ENCODE results near the gene ANKRD39. TPM values are rescaled to one million over a fixed set of nuclear protein-coding genes. Genes with fewer than 3 reads are reported as not detected.

Gene ANKRD39
- total RNA-seq, 1 donor from 2014 or later = 25.7 TPM

DNA sequence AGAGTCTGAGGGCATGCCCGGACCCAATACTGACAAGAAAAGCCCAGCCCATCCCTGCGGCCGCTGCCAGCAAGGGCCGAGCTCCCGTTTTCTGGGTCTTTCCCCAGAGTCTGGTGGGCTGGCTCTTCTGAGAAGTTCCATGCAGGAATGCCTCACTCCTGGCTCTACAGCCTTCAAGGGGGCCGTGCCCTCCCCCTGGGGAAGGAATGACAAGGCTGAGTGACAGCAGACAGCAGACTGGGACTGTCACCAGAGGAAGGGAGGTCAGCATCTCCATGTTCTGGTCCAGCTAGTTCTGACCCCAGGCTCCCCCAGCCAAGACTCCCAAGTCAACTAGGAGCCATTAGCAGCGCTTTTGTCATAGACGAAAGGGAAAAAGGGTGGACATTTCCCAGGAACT is 25.1 kb upstream of the ANKRD39 start:
- TF ChIP-seq, protein P1, sequence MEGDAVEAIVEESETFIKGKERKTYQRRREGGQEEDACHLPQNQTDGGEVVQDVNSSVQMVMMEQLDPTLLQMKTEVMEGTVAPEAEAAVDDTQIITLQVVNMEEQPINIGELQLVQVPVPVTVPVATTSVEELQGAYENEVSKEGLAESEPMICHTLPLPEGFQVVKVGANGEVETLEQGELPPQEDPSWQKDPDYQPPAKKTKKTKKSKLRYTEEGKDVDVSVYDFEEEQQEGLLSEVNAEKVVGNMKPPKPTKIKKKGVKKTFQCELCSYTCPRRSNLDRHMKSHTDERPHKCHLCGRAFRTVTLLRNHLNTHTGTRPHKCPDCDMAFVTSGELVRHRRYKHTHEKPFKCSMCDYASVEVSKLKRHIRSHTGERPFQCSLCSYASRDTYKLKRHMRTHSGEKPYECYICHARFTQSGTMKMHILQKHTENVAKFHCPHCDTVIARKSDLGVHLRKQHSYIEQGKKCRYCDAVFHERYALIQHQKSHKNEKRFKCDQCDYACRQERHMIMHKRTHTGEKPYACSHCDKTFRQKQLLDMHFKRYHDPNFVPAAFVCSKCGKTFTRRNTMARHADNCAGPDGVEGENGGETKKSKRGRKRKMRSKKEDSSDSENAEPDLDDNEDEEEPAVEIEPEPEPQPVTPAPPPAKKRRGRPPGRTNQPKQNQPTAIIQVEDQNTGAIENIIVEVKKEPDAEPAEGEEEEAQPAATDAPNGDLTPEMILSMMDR (IDR thresholded peaks at IDR 0.05; ENCODE audit: partially characterized antibody, unreplicated experiment) = no peak
- peaks cover 8% of the 10 kb centered on the region for H3K4me1 Mint-ChIP-seq (ENCODE audit: low read depth, unreplicated experiment)
- peaks cover 6% of the 10 kb centered on the region for H3K9me3 Mint-ChIP-seq (ENCODE audit: unreplicated experiment)
- H3K36me3 Mint-ChIP-seq (ENCODE audit: unreplicated experiment) = no peaks in the 10 kb centered on the region
- no peak overlapping the region for H3K27ac Mint-ChIP-seq (ENCODE audit: unreplicated experiment)
- no peak for DNase-seq
- H3K27me3 Mint-ChIP-seq (ENCODE audit: unreplicated experiment) = peaks cover 5% of the 10 kb centered on the region
- no peak overlapping the region for H3K4me3 Mint-ChIP-seq (ENCODE audit: unreplicated experiment)

DNA sequence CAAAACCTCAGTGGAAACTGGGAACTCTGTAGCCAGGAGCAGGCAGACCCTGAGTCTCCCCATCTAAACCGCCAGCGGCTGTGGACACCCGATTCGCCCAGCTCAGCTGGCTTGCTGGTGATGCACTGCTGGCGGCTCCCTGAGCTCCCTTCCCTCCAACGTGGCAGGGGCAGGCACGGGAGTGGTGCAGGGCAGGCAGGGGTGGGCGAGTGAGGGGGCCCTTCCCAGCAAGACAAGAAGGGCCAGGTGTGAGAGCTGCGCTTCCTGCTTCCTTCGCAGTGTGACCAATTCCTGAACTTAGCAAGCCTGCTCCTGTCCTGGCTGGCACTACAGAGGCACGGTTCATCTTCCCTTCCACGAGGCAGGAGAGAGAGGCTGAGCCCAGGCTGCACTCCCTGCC is 24.4 kb upstream of the ANKRD39 start:
- TF ChIP-seq, protein P1 (IDR thresholded peaks at IDR 0.05; ENCODE audit: partially characterized antibody, unreplicated experiment) = no peak
- Mint-ChIP-seq H3K36me3 (ENCODE audit: unreplicated experiment) (no peaks in the 10 kb centered on the region), H3K27me3 (ENCODE audit: unreplicated experiment) (peaks cover 5% of the 10 kb centered on the region), H3K4me1 (ENCODE audit: low read depth, unreplicated experiment) (peaks cover 9% of the 10 kb centered on the region), H3K27ac (ENCODE audit: unreplicated experiment) (no peak overlapping the region), H3K9me3 (ENCODE audit: unreplicated experiment) (peaks cover 6% of the 10 kb centered on the region), H3K4me3 (ENCODE audit: unreplicated experiment) (no peak overlapping the region)
- no peak for DNase-seq

DNA sequence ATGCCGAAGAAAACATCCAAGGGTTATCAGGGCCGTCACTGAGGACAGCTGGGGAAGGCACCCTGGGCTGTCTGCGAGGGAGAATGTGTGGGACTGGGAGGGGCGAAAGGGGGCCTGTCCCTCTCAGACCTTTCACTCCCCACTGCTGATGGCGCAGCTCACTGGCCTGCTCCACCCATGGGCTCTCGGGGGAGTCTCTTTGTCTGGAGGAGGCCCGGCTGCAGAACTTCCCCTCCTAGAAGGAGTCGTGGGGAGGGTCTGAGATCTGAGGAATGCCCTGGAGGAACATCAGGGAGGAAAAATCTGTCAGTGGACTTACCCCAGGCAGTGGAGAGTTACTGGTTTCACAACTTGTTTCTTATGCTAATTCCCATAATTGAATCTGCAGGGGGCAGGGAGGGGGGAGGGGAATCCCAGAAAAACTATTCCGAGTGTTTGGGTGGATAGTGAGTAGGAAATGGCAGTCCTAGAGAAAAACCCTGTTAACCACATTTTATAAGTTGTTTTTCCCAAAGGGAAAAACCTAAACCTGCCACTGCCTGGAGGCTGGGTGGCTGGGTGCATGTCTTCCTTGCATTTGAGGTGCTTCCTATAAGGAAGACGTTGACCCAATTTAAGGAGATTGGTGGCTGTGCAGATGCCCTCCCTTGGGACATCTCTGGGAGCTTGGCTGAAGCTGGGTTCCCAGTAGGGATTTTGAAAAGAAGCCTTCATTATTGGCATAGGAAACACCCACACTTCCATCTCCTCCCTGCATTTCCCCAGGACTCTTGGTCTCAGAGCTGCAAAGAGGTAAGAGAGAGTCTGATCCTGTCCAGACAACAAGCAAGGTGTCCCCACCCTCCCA is 23.8 kb upstream of the ANKRD39 start:
- TF ChIP-seq, protein P1 (IDR thresholded peaks at IDR 0.05; ENCODE audit: partially characterized antibody, unreplicated experiment) = no peak
- peaks cover 9% of the 10 kb centered on the region for H3K4me1 Mint-ChIP-seq (ENCODE audit: low read depth, unreplicated experiment)
- no peaks in the 10 kb centered on the region for H3K36me3 Mint-ChIP-seq (ENCODE audit: unreplicated experiment)
- peaks cover 6% of the 10 kb centered on the region for H3K9me3 Mint-ChIP-seq (ENCODE audit: unreplicated experiment)
- DNase-seq = no peak
- H3K27ac Mint-ChIP-seq (ENCODE audit: unreplicated experiment) = no peak overlapping the region
- H3K4me3 Mint-ChIP-seq (ENCODE audit: unreplicated experiment) = no peak overlapping the region
- peaks cover 5% of the 10 kb centered on the region for H3K27me3 Mint-ChIP-seq (ENCODE audit: unreplicated experiment)

DNA sequence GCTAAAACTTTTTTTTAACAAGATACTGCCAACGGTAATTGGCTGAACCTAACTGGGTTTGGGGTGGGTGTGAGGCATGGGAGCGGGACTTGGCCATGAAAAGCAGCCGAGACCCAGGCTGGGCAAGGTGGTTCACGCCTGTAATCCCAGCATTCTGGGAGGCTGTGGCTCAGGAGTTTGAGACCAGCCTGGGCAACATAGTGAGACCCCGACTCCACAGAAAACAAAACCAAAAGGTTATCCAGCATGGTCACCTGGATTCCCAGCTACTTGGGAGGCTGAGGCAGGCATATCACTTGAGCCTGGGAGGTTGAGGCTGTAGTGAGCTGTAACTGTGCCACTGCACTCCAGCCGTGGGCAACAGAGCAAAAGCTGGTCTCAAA is 23.1 kb upstream of the ANKRD39 start:
- TF ChIP-seq, protein P1 (IDR thresholded peaks at IDR 0.05; ENCODE audit: partially characterized antibody, unreplicated experiment) = no peak
- H3K27ac Mint-ChIP-seq (ENCODE audit: unreplicated experiment) = no peak overlapping the region

DNA sequence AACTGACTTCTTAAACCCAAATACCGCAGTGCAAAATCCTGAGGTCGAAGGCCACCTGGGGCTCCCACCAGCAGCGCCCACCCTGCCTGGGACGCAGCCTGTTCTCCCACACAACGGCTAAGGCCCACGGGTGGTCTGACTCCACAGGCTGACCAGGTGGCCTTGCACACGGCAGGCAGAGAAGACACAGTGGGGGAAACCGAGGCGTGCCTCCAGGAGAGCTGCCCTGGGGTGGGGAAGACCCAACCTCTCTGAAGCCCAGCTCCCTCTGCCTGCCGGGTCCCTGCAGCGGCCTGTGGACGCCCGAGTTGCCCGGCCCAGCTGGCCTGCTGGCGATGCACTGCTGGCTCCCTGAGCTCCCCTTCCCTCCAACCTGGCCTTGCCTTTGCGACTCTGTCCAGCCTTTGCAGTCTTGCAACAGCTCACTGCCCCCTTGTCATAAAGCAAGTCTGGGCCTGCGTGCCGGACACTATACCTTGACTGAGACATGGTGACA is 21.8 kb upstream of the ANKRD39 start:
- H3K4me3 Mint-ChIP-seq (ENCODE audit: unreplicated experiment) = no peak overlapping the region
- peaks cover 20% of the 10 kb centered on the region for H3K4me1 Mint-ChIP-seq (ENCODE audit: low read depth, unreplicated experiment)
- H3K36me3 Mint-ChIP-seq (ENCODE audit: unreplicated experiment) = no peaks in the 10 kb centered on the region
- H3K9me3 Mint-ChIP-seq (ENCODE audit: unreplicated experiment) = peaks cover 9% of the 10 kb centered on the region
- no peak overlapping the region for H3K27ac Mint-ChIP-seq (ENCODE audit: unreplicated experiment)
- TF ChIP-seq, protein P1 (IDR thresholded peaks at IDR 0.05; ENCODE audit: partially characterized antibody, unreplicated experiment) = no peak
- H3K27me3 Mint-ChIP-seq (ENCODE audit: unreplicated experiment) = peaks cover 9% of the 10 kb centered on the region
- DNase-seq = no peak

More for the DNA sequence above, 23.1 kb upstream of the ANKRD39 start:
- H3K4me3 Mint-ChIP-seq (ENCODE audit: unreplicated experiment) = no peak overlapping the region
- H3K36me3 Mint-ChIP-seq (ENCODE audit: unreplicated experiment) = no peaks in the 10 kb centered on the region
- peaks cover 11% of the 10 kb centered on the region for H3K4me1 Mint-ChIP-seq (ENCODE audit: low read depth, unreplicated experiment)
- H3K9me3 Mint-ChIP-seq (ENCODE audit: unreplicated experiment) = peaks cover 4% of the 10 kb centered on the region
- DNase-seq = no peak
- peaks cover 7% of the 10 kb centered on the region for H3K27me3 Mint-ChIP-seq (ENCODE audit: unreplicated experiment)

Measured in glutamatergic neuron (in vitro differentiated cells).